Effector memory CD8-positive, alpha-beta T cell (primary cell): Measurements from ENCODE around the gene JAG1.

Experiments
- ATAC-seq: fragments of 150-1000 bp; cut with Tn5 transposase; replicated peaks from 2 replicates; pipeline ENCODE4 v1.10.0; 2021; ENCODE audit warnings: mild to moderate bottlenecking, moderate library complexity
- DNase-seq, 3 experiments: peaks; one replicate each; pipeline ENCODE4 v3.0.0; 2021
- H3K27ac Mint-ChIP-seq, 2 donors: one replicate each; pipeline ENCODE4 v1.8.0; 2022; ENCODE audit warnings: mild to moderate bottlenecking in 2 of 2, mixed read lengths in 2 of 2, moderate library complexity in 2 of 2
- H3K27me3 Mint-ChIP-seq, 2 donors: one replicate each; pipeline ENCODE4 v1.8.0; 2022; ENCODE audit warnings: mixed read lengths in 2 of 2
- H3K36me3 Mint-ChIP-seq: one replicate; pipeline ENCODE4 v1.8.0; 2022; ENCODE audit warnings: mild to moderate bottlenecking, moderate library complexity, mixed read lengths; ENCODE audit not compliant: insufficient read depth
- H3K4me1 Mint-ChIP-seq, 2 donors: one replicate each; pipeline ENCODE4 v1.8.0; 2022; ENCODE audit warnings: low read depth in 2 of 2, mixed read lengths in 2 of 2
- H3K4me3 Mint-ChIP-seq, 2 donors: one replicate each; pipeline ENCODE4 v1.8.0; 2022; ENCODE audit warnings: mild to moderate bottlenecking in 2 of 2, mixed read lengths in 2 of 2, moderate library complexity in 2 of 2
- H3K9me3 Mint-ChIP-seq, 2 donors: one replicate each; pipeline ENCODE4 v1.8.0; 2022; ENCODE audit warnings: mixed read lengths in 2 of 2

JAG1 gene

GRCh38 chr20:10660661-10661060 is 13.1 kb downstream of the JAG1 start:
- Mint-ChIP-seq H3K27ac (no peak overlapping the region), H3K4me3 (no peak overlapping the region), H3K9me3 (no peaks in the 10 kb centered on the region), H3K4me1 (no peaks in the 10 kb centered on the region), H3K27me3 (peaks cover 45 to 75% of the 10 kb centered on the region in 2 donors), H3K36me3 (peaks cover under 1% of the 10 kb centered on the region)
- no peak for DNase-seq
- no peak for ATAC-seq

GRCh38 chr20:10659651-10660601 is 13.9 kb downstream of the JAG1 start:
- Mint-ChIP-seq H3K9me3 (no peaks in the 10 kb centered on the region), H3K4me1 (no peaks in the 10 kb centered on the region)

DNA sequence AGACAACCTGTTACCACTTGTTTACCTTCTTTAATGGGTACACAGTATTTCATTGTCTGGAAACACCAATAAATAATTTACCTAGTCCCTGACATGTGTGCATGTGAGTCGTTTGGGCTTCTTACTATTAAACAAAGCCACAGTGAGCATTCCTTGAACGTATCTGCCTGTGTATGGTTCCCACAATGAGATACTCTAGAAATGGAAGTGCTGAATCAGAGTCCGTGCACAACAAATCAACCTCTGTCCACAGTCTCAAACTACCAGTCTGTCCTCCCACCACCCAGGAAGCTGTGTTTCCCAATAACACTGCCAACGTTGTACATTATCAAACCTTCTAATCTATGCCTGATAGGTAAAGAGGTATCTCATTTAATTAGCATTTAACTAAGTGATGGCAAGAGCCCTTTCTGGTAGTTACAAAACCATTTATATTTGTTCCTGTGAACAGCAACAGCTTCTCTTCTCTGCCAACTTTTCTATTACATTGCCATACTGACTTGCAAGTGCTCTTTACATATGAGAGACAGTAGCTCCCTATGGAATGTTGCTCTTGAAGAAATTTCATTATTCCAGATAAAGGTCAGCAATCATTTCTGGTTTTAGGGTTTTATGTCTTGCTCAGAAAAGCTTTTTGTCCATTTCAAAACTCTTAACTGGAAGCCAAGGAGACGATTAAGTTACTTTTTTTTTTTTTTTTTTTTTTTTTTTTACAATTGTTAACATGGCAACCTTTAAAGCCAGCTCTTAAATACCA is 14.7 kb downstream of the JAG1 start:
- Mint-ChIP-seq H3K4me3 (no peak overlapping the region), H3K4me1 (no peaks in the 10 kb centered on the region), H3K9me3 (no peaks in the 10 kb centered on the region), H3K36me3 (peaks cover 2% of the 10 kb centered on the region), H3K27me3 (peaks cover 61 to 76% of the 10 kb centered on the region in 2 donors), H3K27ac (no peak overlapping the region)
- no peak for DNase-seq
- ATAC-seq, result no peak

More at GRCh38 chr20:10659651-10660601, 13.9 kb downstream of the JAG1 start:
- DNase-seq (no peak), ATAC-seq (no peak)
- H3K27me3 Mint-ChIP-seq, result peaks cover 52 to 76% of the 10 kb centered on the region in 2 donors
- H3K4me3 Mint-ChIP-seq, result no peak overlapping the region
- no peak overlapping the region for H3K27ac Mint-ChIP-seq
- H3K36me3 Mint-ChIP-seq, result peaks cover 2% of the 10 kb centered on the region

DNA sequence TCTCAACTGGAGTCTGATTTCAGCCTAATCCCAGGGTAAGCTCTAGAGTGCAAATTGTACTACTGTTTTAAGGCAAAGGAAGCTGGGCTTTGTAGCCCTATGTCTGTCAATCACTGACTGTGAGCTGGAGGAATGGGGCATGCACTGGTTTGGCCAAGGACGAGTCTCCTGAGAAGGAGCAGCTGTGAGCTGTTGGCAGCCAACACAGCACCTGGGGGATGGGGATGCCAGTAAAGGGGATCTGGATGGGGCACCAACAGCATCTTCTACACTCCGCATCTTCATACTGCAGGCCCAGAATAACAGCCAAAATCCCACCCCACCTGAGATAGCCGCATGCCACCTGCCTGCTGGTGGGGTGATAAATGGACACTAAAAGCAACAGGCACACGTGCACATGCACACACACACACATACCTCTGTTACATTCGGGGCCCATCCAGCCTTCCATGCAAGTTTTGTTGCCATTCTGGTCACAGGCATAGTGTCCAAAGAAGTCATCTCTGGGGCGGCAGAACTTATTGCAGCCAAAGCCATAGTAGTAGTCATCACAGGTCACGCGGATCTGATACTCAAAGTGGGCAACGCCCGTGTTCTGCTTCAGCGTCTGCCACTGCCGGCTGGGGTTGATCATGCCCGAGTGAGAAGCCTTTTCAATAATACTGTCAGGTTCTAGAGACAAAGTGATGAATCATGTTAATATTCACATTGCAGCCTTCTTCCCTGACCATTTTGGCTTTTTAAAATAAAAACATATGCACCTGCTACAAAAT is 15.6 kb downstream of the JAG1 start:
- H3K27ac Mint-ChIP-seq, result no peak overlapping the region
- H3K9me3 Mint-ChIP-seq, result no peaks in the 10 kb centered on the region
- no peak overlapping the region for H3K4me3 Mint-ChIP-seq
- no peak for DNase-seq
- H3K36me3 Mint-ChIP-seq, result peaks cover 2% of the 10 kb centered on the region
- peaks cover 60 to 73% of the 10 kb centered on the region in 2 donors for H3K27me3 Mint-ChIP-seq
- no peak for ATAC-seq
- no peaks in the 10 kb centered on the region for H3K4me1 Mint-ChIP-seq

DNA sequence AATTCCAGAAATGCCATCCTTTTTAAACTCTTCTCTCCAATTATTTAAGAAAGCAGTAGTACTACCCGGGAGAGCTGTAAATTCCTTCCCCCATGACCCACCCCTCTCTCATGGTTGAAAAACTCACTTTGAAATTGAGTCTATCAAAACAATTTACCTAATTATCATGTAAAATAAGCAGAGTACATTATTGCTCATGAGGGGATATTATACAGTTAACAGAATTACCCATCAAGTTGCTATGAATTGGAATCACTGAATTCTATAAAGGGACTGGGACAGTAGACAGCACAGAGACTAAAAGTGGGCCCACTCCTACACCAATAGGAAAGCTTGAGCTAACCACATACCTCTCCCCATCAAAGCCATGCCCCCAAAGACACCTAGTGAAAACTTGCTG is 16.3 kb downstream of the JAG1 start:
- Mint-ChIP-seq H3K27ac (no peak overlapping the region), H3K36me3 (peaks cover 2% of the 10 kb centered on the region), H3K9me3 (no peaks in the 10 kb centered on the region), H3K4me1 (no peaks in the 10 kb centered on the region), H3K27me3 (peaks cover 54 to 69% of the 10 kb centered on the region in 2 donors), H3K4me3 (no peak overlapping the region)
- DNase-seq (no peak), ATAC-seq (no peak)

- Mint-ChIP-seq H3K27me3 (peaks cover 40 to 69% of the 10 kb centered on the region in 2 donors), H3K36me3 (peaks cover 2% of the 10 kb centered on the region), H3K4me3 (no peak overlapping the region), H3K4me1 (no peaks in the 10 kb centered on the region), H3K9me3 (no peaks in the 10 kb centered on the region), H3K27ac (no peak overlapping the region)
- DNase-seq (no peak), ATAC-seq (no peak)
Observed at GRCh38 chr20:10655720-10656669, 17.8 kb downstream of the JAG1 start.

- Mint-ChIP-seq H3K27me3 (peaks cover 30 to 71% of the 10 kb centered on the region in 2 donors), H3K4me3 (no peak overlapping the region), H3K36me3 (peaks cover 2% of the 10 kb centered on the region), H3K4me1 (no peaks in the 10 kb centered on the region), H3K27ac (no peak overlapping the region), H3K9me3 (no peaks in the 10 kb centered on the region)
- ATAC-seq (no peak), DNase-seq (no peak)
Observed at GRCh38 chr20:10654630-10655029, 19.2 kb downstream of the JAG1 start.

DNA sequence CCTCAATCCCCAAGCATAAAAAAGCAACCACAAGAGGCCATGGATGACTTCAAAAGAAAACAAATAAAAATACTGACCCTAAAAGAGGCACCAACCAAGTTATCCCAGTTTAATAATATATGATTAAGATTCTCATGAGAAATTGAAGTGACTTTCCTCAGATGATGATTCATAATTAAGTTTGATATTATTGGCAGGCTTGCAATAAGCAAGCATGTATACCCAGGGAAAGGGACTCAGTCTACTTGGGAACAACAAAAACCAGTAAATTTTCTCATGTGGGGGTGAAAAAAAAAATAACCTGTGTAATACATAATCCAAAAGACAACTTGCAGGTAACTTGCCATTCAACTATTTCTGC is 19.6 kb downstream of the JAG1 start:
- ATAC-seq, result no peak
- Mint-ChIP-seq H3K27ac (no peak overlapping the region), H3K36me3 (peaks cover 2% of the 10 kb centered on the region), H3K9me3 (no peaks in the 10 kb centered on the region), H3K27me3 (peaks cover 30 to 75% of the 10 kb centered on the region in 2 donors), H3K4me3 (no peak overlapping the region), H3K4me1 (no peaks in the 10 kb centered on the region)
- no peak for DNase-seq

GRCh38 chr20:10653599-10654249 is 20.1 kb downstream of the JAG1 start:
- H3K36me3 Mint-ChIP-seq, result peaks cover 2% of the 10 kb centered on the region
- H3K4me3 Mint-ChIP-seq, result no peak overlapping the region
- no peak overlapping the region for H3K27ac Mint-ChIP-seq
- no peaks in the 10 kb centered on the region for H3K9me3 Mint-ChIP-seq
- peaks cover 31 to 77% of the 10 kb centered on the region in 2 donors for H3K27me3 Mint-ChIP-seq
- no peaks in the 10 kb centered on the region for H3K4me1 Mint-ChIP-seq
- no peak for ATAC-seq
- no peak for DNase-seq

DNA sequence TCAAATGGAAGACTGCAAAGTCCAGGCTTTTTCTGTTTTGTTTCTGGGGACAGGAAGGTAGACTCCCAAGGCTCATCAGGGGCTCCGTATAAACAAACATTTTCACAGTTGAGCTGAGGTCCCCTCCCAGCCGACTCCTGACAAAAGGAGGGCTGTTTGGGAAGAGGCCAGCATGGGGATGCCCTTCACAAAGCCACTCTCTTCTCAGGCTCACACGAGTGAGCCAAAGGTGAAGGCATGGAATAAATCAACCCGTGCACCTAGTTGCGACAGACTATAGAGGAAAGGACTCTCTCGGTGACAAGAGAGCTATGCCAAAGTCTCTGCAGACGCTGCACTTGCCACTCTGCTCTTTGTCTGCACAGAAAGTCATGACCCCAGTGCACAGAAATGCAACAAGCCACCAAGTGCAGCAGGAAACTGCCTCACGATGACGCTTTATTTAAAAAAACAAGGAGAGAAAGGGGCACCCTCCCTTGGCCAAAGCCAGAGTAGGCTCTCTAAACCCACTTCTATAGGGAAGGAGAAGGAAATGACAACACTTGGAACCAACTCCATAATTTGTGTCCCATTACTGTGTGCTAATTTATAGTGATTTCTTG is 21.0 kb downstream of the JAG1 start:
- ATAC-seq (no peak), DNase-seq (no peak)
- peaks cover 2% of the 10 kb centered on the region for H3K36me3 Mint-ChIP-seq
- no peaks in the 10 kb centered on the region for H3K4me1 Mint-ChIP-seq
- peaks cover 37 to 77% of the 10 kb centered on the region in 2 donors for H3K27me3 Mint-ChIP-seq
- no peaks in the 10 kb centered on the region for H3K9me3 Mint-ChIP-seq
- H3K27ac Mint-ChIP-seq, result no peak overlapping the region
- H3K4me3 Mint-ChIP-seq, result no peak overlapping the region

GRCh38 chr20:10652185-10652584 is 21.6 kb downstream of the JAG1 start:
- no peaks in the 10 kb centered on the region for H3K4me1 Mint-ChIP-seq
- peaks cover 2% of the 10 kb centered on the region for H3K36me3 Mint-ChIP-seq
- peaks cover 39 to 80% of the 10 kb centered on the region in 2 donors for H3K27me3 Mint-ChIP-seq
- ATAC-seq, result no peak
- no peak overlapping the region for H3K4me3 Mint-ChIP-seq
- H3K27ac Mint-ChIP-seq, result no peak overlapping the region
- H3K9me3 Mint-ChIP-seq, result no peaks in the 10 kb centered on the region
- no peak for DNase-seq
